NB4 (cell line): ENCODE results near the gene ICAM1.

Experiments used
- MYC ChIP-seq: IDR thresholded peaks from 2 replicates; pipeline ENCODE4 v1.6.1; 2011; ENCODE audit warnings: low read depth, low read length
- POLR2A ChIP-seq: IDR thresholded peaks from 2 replicates; pipeline ENCODE4 v1.6.1; 2011; ENCODE audit warnings: mild to moderate bottlenecking; ENCODE audit not compliant: insufficient read length; ENCODE audit errors: extremely low read depth
- TF ChIP-seq, protein P1 (sequence below): IDR thresholded peaks from one replicate; pipeline ENCODE4 v1.5.1; 2012; ENCODE audit warnings: low read depth, low read length
- TF ChIP-seq, protein P2 (sequence below): IDR thresholded peaks from 2 replicates; pipeline ENCODE4 v1.6.1; 2011; ENCODE audit warnings: low read depth, low read length

DNA sequence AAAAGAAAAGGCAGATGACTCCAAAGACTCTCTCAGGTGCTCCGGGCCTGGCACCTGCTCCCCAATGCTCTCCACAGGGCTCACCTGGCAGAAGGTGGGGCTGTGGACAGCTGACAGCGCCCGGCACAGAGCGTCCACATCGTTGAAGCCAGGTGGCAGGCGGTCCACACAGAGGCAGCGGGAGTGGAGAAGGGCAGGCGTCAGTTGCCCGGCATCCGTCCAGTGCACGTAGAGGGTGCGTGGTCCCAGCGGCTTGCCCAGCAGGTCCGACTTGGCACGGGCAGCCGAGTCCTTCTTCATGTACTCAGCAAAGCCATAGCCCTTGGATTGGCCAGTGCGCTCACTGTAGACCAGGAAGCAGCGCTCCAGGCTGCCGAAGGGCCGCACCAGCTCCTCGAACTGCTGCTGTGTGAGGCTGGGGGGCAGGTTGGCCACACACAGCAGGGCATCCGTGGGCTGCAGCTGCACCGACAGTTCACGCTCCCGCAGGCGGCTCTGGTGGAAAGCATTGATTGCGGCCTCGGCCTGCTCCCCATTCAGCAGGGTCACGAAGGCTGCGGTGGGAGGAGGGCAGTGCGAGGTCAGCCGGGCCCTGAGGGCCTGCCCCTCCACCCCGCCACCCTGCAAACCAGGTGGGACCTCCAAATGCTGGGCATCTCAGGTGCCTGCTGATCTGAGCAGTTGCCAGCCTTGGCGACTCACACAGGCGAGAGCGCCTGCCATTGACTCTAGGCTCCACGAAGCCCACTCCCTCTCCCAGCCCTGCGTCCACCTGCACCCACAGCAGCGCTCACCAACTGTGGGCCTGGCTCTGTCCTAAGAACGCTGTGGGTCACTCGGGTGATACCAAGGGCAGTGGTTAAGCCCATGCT lies 57.9 kb downstream of the ICAM1 start:
- TF ChIP-seq, protein P1, sequence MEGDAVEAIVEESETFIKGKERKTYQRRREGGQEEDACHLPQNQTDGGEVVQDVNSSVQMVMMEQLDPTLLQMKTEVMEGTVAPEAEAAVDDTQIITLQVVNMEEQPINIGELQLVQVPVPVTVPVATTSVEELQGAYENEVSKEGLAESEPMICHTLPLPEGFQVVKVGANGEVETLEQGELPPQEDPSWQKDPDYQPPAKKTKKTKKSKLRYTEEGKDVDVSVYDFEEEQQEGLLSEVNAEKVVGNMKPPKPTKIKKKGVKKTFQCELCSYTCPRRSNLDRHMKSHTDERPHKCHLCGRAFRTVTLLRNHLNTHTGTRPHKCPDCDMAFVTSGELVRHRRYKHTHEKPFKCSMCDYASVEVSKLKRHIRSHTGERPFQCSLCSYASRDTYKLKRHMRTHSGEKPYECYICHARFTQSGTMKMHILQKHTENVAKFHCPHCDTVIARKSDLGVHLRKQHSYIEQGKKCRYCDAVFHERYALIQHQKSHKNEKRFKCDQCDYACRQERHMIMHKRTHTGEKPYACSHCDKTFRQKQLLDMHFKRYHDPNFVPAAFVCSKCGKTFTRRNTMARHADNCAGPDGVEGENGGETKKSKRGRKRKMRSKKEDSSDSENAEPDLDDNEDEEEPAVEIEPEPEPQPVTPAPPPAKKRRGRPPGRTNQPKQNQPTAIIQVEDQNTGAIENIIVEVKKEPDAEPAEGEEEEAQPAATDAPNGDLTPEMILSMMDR: no peak
- no peak for TF ChIP-seq POLR2A
- TF ChIP-seq, protein P2, sequence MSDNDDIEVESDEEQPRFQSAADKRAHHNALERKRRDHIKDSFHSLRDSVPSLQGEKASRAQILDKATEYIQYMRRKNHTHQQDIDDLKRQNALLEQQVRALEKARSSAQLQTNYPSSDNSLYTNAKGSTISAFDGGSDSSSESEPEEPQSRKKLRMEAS: no peak
- no peak for TF ChIP-seq MYC
